HG03280 (cell line): Measurements from ENCODE around the gene VPS41.

Source experiments
- ATAC-seq: cut with Tn5 transposase; IDR thresholded peaks from one replicate; pipeline ENCODE4 v1.9.1; 2021; ENCODE audit warnings: mild to moderate bottlenecking, moderate library complexity; ENCODE audit not compliant: unreplicated experiment

VPS41 gene

GRCh38 chr7:38820571-38820970 lies 88.4 kb downstream of the VPS41 start:
- no peak for ATAC-seq

DNA sequence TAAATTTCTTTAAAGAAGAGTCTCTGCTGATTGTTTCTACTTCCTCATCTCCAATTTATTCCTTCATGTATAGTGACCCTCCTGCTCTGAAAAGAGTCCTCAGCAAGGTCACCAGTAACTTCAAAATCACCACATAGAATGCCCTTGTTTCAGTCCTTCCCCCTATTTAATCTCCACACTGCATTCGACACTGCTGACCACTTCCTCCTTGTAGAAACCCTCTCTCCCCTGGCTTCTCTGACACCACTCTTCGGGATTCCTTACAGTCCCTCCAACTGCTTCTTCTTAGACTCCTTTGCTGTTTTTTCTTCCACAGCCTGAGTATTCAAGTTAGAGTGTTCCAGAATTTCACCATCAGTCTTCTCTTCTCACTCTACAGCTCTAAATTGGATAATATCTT lies 89.5 kb downstream of the VPS41 start:
- ATAC-seq = no peak

- ATAC-seq = no peak
Measured at GRCh38 chr7:38817526-38817925, 91.5 kb downstream of the VPS41 start.

- no peak for ATAC-seq
Measured at GRCh38 chr7:38813768-38814167, 95.2 kb downstream of the VPS41 start.

GRCh38 chr7:38806912-38807311 lies 102.1 kb downstream of the VPS41 start:
- no peak for ATAC-seq

- ATAC-seq = no peak
Measured at GRCh38 chr7:38801786-38802185, 107.2 kb downstream of the VPS41 start.

- ATAC-seq = no peak
Measured at GRCh38 chr7:38798552-38799267, 110.3 kb downstream of the VPS41 start.

DNA sequence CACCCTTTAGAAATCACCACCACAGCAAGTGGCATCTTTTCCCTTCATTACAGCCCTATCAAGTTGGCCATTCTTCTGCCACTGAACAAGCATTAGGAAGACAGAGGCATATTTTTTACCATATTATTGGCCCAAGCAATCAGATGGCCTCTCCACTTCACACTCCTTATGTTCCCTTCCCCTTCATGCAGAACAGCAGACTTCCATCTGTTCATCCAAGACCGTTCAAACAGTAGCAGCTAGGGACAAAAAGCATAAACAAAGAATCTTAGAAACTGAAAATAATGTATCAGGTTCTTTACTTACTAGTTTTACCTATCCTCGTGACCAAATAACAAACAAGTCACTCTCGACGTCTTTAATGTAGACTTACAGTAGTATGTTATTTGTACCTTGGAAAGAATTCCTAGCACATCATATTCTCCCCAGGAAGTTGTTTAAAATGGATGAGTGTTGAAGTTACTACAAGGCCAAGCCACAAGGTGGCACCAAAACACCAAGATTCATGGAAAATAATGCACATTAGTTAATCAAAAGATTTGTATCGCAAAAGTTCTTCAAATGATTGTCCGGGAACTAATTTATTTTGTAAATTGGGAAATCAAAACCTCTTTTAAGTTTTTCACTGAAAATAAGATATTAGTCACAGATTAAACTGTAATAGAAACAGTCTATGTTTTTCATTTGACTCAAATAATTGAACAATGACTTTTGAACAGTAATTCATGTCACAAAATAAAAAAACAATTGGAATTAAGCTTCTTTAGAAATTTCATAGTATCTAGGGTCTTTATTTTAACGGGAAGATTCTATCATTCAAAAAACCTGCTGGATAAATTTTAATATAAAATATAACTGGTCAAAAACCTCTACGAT lies 112.1 kb downstream of the VPS41 start:
- ATAC-seq = no peak

- no peak for ATAC-seq
Measured at GRCh38 chr7:38795593-38795992, 113.4 kb downstream of the VPS41 start.

- no peak for ATAC-seq
Measured at GRCh38 chr7:38781991-38782390, 127.0 kb downstream of the VPS41 start.

DNA sequence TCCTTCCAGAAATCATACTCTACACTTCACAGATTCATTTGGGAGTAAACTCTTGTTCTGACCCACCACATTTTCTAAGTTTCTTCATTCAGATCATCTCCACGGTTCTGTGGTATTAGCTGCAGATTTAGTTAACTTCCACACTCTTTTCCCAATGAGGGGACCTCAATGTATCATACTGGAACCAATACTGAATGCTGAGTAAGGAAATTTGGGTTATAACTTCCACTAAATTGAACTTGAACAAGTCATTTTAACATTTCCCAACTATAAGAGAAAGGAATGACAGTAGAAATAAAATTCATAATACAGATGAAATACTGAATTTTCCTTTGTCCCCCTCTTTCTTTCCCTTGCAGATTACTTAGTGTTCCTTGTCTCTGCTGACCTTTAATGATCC lies 131.4 kb downstream of the VPS41 start:
- ATAC-seq = no peak

- ATAC-seq = no peak
Measured at GRCh38 chr7:38775506-38776175, 133.3 kb downstream of the VPS41 start.

GRCh38 chr7:38773430-38773829 lies 135.6 kb downstream of the VPS41 start:
- ATAC-seq = no peak

DNA sequence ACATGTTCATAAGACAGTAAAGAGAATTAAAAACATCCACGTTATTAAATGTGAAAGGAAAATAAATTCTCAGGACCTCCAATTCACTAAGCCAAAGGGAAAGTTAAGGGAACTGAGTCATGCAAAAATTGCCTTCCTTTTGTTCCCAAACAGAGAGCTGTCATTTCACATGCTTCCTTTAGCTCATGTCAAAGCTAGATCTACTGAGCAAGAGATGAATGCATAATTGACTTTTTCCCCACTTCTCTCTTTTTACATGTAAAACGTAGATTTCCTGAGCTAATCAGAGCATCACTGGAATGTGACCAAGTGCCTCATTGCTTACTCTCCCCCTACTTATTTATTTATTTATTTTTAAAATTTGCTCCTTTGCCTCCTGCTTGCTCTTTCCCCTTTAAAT lies 148.8 kb downstream of the VPS41 start:
- ATAC-seq = no peak

DNA sequence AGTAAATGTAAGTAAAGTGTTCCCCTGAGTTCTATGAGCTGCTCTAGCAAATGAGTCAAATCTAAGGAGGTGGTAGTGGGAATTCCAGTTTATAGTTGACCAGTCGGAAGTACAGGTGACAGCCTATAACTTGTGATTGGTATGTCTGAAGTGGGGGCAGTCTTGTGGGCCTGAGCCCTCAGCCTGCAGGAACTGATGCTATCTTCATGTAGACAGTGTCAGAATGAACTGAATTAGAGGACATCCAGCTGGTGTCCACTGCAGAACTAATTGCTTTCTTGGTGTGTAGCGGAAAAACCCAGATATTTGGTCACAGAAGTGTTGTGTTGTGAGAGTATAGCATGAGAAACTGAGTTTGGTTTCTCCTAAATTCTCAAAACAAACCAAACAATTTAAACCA lies 150.0 kb downstream of the VPS41 start:
- no peak for ATAC-seq

DNA sequence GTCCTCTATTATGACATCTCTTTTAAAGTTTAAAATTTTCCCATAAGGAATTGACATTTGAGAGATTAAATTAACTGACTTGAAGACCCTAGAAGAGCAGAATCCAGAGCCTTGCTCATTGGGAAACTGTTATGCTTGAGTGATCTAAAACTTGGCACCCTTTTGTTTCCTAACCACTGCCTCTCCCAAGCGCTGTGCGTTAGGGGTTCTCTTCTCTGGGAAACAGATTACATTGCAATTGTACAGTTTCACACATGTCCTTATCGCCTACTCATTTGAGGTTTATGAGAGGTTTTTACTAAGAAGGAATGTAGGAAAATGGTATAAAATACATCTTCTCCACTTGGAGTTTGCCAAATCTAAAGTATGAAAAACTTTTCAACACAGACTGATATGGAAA lies 151.1 kb downstream of the VPS41 start:
- ATAC-seq = no peak

DNA sequence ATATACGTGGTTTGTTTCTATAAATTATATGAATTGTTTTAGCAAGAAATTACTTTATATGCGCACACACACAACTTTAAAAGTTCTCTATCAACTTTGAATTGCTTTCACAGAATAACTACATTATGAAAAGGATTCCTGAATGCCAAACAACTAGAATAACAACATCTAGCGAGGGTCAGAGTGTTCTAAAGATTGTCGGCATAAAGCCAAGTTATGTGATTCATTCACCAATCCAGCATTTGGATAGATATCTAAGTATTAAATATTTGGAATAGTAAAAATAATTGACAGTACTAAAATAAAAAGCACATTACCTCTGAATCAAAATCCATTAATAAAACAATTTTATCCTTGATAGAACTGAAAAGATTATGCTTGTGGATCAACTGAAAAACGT lies 152.5 kb downstream of the VPS41 start:
- ATAC-seq = no peak

GRCh38 chr7:38753347-38753746 lies 155.6 kb downstream of the VPS41 start:
- no peak for ATAC-seq

- no peak for ATAC-seq
Measured at GRCh38 chr7:38751416-38751815, 157.6 kb downstream of the VPS41 start.

- ATAC-seq = no peak
Measured at GRCh38 chr7:38748056-38748610, 160.9 kb downstream of the VPS41 start.

DNA sequence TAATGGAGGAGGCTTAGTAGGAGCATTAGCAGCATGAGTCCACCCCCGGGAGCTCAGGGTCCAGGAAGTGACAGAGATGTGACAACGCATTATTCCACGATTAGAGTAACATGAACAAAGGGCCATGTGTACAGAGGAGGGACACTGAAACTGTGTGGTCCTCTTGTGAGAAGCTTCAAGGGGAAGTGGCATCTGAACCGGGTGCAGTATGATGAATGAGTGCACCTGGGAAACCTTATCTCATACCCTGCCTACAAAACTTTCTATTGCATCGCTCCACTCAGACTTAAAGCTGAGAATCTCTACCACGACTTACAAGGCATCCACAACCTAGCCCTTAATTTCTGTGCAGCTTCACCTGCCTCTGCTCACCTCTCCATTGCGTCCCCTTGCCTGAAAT lies 162.6 kb downstream of the VPS41 start:
- ATAC-seq = no peak
